GM19452 (cell line): Measurements from ENCODE around the gene SALL1.

ENCODE experiments used
- ATAC-seq: cut with Tn5 transposase; IDR thresholded peaks from one replicate; pipeline ENCODE4 v1.9.1; 2021; ENCODE audit not compliant: unreplicated experiment

SALL1 gene

DNA sequence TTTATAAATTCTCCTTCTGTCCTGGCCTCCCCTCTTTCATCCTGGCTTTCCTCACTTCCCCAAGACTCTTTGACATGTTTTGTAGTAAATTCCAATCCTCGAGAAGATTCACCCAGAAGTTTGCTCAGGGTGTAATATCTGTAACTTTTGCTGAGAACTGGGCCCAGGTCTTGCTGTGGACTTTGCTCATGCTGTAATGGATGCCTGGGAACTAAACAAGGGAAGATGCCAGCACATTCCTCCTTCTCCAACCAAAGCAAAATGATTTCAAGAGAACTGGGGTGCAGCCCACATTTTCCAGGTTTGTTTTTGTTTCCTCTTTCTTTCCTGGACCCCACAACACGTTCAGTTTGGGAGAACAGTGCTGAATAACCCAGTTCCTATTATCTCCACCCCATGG lies 6.6 kb upstream of the SALL1 start:
- no peak for ATAC-seq

DNA sequence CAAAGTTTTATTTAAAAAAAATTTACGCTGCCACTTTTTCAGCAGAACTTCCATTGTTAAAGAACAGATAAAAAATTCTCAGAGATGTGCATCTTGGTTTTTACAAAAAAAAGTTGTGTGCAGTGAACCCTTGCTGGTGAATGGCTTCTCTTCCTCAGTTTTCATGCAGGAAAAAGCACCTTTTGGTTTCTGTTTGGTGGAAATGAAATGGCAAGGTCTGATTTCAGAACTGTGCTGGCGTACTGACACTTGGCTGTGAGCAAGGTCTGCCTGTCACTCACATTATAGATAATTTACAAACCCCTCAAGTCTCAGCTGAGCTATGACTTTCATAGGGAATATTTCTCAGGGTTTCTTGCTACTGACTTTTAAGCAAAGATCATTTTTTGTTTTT lies 5.7 kb upstream of the SALL1 start:
- ATAC-seq, result no peak

- no peak for ATAC-seq
Measured at GRCh38 chr16:51155820-51156806, 5.0 kb upstream of the SALL1 start.

GRCh38 chr16:51155199-51155607 lies 4.1 kb upstream of the SALL1 start:
- ATAC-seq, result no peak

DNA sequence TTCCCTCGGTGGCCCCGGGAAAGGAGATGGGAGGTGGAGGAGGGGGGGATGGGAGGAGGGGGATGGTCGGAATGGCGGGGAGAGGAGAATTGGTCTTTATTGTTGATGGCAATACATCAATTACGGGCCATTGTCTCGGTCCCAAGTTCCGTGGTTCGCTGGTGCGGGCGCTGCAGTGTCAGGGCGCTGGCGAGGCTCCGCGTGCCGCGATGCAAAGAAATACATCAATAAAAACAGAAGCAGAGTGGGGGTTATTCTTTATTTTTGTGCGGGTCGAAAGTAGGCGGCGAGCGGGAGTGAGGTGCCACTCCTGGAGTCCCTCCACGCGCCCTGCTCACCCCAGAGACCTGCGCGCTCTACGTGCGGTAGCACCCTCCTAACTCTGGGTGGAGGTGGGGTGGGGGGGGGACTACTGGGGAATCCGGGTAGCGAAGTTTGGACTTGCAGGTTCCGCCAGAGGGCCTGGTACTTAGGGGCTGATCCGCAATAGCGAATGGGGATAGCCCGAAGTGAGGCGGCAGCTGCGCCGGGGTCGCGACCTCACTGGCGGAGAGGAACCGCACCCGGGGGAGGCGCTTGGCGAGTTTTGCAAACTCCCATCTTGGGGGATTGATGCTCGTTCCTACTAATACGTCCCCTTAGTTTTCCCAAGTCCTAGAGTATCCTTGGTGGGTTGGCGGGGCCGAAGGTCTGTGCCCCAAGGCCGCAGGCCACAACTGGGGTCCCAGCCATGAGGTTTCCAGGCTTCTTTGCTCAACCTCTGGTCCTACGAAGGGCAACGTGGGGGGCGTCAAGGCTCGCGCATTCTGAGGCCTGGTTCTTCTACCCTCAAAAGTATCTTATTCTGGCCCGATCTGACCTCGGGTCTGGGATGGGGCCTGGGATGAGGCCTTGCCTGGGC lies 3.5 kb upstream of the SALL1 start:
- no peak for ATAC-seq

- no peak for ATAC-seq
Measured at GRCh38 chr16:51153577-51154031, 2.5 kb upstream of the SALL1 start.

GRCh38 chr16:51152691-51153576 lies 1.9 kb upstream of the SALL1 start:
- no peak for ATAC-seq

DNA sequence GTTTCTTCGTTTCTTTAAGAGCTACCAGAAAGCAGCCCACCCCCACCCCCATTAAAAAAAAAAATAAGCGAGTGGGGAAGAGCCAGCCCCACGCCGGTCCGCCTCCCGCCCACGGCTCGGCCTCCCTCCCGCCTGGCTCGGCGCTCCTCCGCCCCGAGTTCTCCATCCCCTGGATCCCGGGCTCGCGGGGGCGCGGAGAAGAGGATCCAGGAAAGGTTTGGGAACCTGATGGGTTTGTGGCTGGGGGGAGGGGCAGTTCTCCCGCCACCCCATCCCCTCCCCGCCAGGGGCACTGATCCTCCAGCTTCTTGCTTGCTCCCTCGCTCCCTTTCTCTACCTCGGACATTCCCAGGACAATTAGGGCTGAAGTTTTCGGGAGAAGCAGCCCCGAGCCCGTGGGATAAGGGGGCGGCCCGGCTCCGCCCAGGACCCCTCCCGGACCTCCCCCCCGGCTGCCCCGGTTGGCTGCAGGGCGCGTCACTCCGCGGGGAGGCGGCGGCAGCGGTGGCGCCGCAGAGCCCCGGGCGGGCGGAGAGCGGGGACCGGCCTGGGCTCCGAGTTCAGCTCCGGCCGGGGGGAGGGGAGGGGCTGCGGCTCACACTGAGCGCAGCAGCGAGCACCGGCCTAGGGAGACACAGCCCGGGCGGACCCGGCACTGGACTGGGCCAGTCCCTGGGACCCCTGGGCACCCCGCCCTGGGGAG lies 1.0 kb upstream of the SALL1 start:
- ATAC-seq, result no peak

GRCh38 chr16:51151435-51151960 lies 428 bp upstream of the SALL1 start:
- ATAC-seq, result no peak

DNA sequence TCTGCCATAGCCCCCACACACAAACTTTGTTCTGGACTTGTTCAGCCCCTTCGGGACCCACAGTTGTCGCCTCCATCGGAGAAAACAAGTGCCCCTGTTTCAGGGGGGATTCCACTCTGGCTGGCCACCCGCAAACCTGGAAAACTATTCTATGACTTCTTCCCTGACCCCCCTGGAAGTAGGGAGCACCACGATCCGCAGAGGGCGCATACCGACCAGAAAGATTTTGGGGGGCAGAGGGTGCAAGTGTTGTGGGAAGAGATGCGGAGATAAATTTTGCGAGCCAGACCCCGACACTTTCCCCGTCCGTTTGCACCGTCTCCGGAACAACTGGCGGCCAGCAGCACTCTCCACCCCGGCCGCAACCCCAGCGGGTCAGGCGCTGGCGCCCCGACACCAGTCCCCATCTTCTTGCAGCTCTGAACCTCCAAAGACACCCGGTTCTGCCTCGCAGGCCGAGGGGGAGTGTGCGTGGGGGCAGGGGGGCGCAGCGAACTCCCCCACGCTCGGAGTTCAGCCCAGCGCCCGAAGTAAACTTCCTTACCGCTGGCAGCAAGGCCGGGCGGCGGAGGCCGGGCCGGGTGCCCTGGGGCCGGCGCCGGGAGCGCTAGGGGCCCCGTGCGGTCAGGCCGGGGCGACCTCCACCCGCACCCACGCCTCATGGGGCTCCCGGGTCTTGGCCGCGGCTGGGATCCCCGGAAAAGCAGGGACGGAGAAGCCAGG lies 744 bp downstream of the SALL1 start:
- ATAC-seq, result no peak

DNA sequence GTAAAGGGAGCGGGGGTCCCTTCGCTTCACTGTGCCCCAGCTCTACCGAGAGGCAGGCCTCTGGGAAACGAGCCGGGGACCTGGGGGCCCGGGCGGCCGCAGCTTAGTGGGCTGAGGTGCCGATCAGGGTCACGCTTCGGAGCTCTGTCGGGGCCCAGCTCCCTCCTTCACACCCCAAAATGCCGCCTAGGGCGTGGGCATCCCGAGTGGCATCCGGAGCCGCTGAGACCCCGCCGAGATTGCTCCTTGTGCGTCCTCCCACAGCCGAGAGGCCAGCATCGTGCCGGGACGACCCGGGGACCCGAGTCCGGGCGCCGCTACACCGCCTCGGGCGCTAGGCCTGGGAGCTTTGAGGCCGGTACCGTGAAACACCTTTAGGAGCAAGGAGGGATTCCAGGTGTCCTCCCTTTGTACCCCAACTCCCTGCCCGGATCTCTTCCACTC lies 1.3 kb downstream of the SALL1 start:
- no peak for ATAC-seq

DNA sequence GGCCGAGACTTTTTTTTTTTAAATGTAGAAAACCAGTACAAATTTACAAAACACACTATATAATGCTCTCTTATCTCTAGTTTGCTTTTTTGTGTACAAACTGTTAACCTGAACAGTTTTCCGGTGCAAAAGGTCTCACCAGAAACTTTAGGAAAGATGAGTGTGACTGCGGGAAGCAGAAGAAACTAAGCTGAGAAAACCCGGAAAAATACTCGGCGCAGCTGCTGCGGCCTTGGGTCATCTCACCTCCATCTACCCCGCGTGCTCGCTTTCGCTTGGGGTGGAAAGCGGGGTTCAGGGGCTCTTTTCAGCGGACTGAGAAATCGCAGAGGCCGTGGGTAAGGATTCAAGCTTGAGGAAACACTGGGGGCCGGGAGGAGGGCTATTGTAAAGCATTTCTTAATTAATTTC lies 1.8 kb downstream of the SALL1 start:
- no peak for ATAC-seq

GRCh38 chr16:51148678-51149228 lies 2.3 kb downstream of the SALL1 start:
- ATAC-seq, result no peak

GRCh38 chr16:51147776-51148677 lies 3.0 kb downstream of the SALL1 start:
- ATAC-seq, result no peak

DNA sequence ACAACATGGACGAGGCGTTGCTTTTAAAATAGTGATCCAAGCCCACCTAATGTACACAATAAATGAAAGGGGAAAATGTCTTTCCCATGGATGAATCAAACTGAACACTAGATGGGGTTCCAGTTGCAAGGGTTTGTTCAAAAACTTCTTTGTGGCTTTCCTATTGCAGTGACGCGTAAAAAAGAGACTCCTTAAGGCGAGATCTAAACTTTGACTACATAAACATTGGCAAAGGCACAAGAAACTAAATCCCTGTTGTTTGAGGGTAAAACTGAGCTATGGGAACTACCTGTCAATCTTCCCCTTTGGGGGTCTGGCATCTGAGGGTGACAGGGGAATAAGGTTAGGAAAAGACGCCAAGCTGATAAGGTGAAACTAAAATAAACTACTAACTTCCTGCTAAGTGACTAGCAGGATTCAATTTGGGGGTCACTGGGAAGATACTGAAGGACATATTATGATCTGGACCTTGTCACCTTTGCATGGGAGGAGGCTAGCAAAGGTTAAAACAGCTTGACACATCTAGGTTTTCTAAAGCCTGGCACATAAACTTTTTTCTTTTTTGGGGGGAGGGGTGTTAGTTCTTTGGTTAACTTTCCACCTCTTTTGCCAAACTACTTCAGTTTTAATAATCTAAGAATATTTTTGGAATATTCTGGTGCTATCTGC lies 4.7 kb downstream of the SALL1 start:
- no peak for ATAC-seq

GRCh38 chr16:51144203-51144602 lies 6.9 kb downstream of the SALL1 start:
- ATAC-seq, result no peak
